Endometrial microvascular endothelial cells (primary cell): ENCODE data around the gene PHPT1. TPM values are rescaled to one million over a fixed set of nuclear protein-coding genes. Genes with fewer than 3 reads are reported as not detected.

Experiments used
- in situ Hi-C: cut with HindIII; loops from 2 replicates; pipeline ENCODE4 v1.10.0; 2017; ENCODE audit warnings: low sequenced_read_pairs, low pct_unique_long_range_greater_than_20kb; ENCODE audit errors: inconsistent ontology term
- total RNA-seq: library from RNA; depleted of rRNA; stranded (reverse); fragments of >200 nt; gene quantifications from one replicate; pipeline ENCODE4 v1.2.3, GENCODE V29; 2015; ENCODE audit errors: inconsistent ontology term

The PHPT1 gene
- total RNA-seq, 1 donor from 2014 or later: 95.9 TPM

GRCh38 chr9:136845465-136846260, 3.5 kb upstream of the PHPT1 start:
- in situ Hi-C loops: no loop called here

DNA sequence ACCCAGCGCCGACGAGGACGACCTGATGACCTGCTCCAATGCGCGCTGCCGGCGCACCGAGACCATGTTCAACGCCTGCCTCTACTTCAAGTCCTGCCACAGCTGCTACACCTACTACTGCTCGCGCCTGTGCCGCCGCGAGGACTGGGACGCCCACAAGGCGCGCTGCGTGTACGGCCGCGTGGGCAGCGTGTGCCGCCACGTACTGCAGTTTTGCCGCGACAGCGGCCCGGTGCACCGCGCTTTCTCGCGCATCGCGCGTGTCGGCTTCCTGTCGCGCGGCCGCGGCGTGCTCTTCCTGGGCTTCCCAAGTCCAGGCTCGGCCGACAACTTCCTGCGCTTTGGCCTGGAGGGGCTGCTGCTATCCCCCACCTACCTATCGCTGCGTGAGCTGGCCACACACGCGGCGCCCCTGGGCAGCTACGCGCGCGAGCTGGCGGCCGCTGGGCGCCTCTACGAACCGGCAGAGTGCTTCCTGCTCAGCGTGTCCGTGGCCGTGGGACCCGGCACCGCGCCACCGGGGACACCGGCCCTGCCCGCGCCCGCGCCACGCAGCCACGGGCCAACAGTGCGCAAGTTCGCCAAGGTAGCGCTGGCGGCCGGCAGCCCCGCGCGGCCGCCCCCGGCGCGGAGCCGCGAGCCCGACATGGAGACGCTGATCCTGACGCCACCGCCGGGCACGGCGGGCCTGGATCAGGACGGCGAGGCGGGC, 2.7 kb upstream of the PHPT1 start:
- in situ Hi-C loops: no loop called here

GRCh38 chr9:136847088-136847825, 2.0 kb upstream of the PHPT1 start:
- in situ Hi-C loops: no loop called here

- in situ Hi-C loops: no loop called here
Observed at GRCh38 chr9:136847826-136848392, 1.3 kb upstream of the PHPT1 start.

- in situ Hi-C loops: no loop called here
Observed at GRCh38 chr9:136848393-136849037, 694 bp upstream of the PHPT1 start.

- in situ Hi-C loops: no loop called here
Observed at GRCh38 chr9:136849960-136850865, 1.0 kb downstream of the PHPT1 start.

GRCh38 chr9:136850866-136851775, 1.9 kb downstream of the PHPT1 start:
- in situ Hi-C loops: no loop called here

DNA sequence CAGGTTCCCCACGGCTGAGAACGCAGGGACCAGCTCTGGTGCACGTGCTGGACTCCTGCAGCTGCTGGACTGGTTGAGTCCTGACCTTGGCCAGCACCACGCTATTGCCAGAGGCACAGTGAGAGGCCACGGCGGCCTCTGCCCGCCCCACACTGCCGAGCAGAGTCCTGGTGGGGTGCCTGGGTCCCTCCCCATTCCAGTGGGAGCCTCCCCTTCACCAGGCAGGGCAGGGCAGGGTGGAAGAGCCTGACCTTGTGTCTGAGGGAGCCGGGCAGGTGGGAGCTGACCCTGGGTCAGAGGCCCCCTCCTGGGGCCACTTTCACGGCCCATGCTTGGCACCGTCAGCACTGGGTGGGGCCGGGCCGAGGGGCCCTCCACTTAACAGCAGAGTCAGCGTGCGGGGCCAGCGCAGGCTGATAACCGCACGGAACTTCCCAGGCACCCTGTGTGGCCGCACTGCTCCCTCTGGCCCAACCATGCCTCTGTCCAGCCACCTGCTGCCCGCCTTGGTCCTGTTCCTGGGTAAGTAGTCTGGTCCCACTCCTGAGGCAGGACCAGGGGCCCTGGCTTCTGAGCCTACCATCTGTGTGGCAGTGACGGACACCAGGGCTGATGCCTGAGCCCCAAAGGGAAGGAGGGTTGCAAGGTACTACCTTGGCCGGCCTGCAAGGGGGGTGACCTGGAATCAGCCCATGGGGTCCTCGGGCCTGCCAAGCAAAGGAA, 2.9 kb downstream of the PHPT1 start, which contains the start of gene MAMDC4:
MAMDC4 (plus strand) TSS at position 406 of the 723 bp plus-strand sequence; CDS start at position 477, 71 bp downstream.
- in situ Hi-C loops: no loop called here

DNA sequence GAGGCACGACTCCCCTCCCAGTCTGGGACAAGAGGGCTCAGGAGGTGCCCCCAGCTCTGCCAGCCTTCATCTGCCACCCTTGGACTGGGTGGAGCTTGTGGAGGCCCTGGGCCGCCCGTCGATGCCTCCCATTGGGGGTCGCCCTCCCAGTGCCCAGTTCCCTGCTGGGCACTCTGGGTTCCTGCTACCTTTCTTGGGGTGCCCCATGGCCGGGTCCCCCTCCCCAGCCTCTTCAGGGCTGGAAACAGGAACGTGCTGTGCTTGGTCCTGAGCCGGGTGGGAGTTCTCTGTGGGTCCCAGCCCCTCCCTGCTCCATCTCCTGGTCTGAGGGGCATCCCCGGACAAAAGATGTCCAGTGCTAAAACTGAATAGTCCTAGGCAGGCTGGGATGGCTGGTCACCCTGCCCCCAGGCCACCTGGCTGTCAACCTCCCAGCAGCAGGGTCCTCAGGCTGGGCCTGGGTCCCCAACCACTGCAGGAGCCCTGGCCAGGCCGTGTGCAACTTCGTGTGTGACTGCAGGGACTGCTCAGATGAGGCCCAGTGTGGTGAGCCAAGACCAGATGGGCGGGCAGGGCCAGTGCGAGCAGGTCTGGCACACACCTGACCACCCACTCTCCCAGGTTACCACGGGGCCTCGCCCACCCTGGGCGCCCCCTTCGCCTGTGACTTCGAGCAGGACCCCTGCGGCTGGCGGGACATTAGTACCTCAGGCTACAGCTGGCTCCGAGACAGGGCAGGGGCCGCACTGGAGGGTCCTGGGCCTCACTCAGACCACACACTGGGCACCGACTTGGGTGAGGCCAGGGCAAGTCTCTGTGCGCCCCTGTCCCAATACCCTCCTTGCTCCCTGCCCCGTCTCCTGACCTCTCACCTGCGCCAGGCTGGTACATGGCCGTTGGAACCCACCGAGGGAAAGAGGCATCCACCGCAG, 3.7 kb downstream of the PHPT1 start:
- in situ Hi-C loops: no loop called here

GRCh38 chr9:136853596-136854112, 4.4 kb downstream of the PHPT1 start:
- in situ Hi-C loops: no loop called here

DNA sequence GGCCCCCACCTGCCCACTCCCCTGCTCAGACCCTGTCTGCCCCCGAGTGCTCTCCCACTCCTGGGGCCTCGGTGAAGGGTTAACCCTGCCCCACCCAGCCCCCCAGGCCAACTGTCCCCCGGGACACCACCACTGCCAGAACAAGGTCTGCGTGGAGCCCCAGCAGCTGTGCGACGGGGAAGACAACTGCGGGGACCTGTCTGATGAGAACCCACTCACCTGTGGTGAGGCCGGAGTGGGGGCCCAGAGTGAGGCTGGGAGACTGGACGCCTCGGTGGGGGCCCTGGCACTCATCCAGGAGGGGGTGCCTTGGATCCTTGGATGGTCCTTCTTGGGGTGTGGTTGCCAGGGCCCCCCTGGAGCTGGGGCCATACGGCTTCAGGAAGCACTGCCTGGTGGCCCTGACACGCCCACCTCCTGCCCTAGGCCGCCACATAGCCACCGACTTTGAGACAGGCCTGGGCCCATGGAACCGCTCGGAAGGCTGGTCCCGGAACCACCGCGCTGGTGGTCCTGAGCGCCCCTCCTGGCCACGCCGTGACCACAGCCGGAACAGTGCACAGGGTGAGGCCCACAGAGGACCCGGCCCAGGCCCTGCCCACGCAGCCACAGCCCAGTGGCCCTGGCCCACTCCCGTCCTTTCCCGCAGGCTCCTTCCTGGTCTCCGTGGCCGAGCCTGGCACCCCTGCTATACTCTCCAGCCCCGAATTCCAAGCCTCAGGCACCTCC, 5.1 kb downstream of the PHPT1 start:
- in situ Hi-C loops: no loop called here

GRCh38 chr9:136854842-136855460, 5.7 kb downstream of the PHPT1 start:
- in situ Hi-C loops: no loop called here

DNA sequence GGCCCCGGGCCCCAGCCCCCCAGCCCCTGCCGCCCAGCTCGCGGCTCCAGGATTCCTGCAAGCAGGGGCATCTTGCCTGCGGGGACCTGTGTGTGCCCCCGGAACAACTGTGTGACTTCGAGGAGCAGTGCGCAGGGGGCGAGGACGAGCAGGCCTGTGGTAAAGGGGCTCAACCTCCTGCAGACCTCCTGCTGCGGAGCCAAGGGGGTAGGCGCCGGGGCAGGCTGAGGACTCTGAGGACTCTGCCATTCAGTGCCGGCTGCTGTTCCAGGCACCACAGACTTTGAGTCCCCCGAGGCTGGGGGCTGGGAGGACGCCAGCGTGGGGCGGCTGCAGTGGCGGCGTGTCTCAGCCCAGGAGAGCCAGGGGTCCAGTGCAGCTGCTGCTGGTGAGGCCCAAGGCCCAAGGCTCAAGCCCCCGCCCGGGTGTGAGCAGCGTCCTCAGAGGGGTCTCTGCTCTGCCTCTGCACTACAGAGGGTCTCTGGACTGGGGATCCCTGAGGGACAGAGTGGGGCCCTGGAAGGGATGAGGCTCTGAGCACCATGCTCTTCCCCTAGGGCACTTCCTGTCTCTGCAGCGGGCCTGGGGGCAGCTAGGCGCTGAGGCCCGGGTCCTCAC, 6.4 kb downstream of the PHPT1 start:
- in situ Hi-C loops: no loop called here

DNA sequence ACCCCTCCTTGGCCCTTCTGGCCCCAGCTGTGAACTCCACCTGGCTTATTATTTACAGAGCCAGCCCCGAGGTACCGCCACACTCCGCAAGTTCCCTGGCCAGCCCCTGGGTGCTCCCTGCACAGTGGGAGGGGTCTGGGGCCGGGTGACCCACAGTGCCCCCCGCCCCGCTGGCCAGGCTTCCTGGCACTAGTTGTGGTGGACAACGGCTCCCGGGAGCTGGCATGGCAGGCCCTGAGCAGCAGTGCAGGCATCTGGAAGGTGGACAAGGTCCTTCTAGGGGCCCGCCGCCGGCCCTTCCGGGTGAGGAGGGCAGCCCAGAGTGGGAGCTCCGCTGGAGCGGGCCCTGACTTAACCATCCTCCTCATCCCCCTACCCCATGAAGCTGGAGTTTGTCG, 6.9 kb downstream of the PHPT1 start:
- in situ Hi-C loops: no loop called here
